HuH-7.5 (cell line): ENCODE data around the gene PLPPR2.
"Not testable (repeated sequence)": the region's sequence is repeated elsewhere in the genome, so short reads cannot be mapped to it uniquely, and the experiment has no call there.

Experiments
- DNase-seq: peaks from one replicate; pipeline ENCODE4 v3.0.0; 2011; ENCODE audit warnings: low spot score

Gene PLPPR2

DNA sequence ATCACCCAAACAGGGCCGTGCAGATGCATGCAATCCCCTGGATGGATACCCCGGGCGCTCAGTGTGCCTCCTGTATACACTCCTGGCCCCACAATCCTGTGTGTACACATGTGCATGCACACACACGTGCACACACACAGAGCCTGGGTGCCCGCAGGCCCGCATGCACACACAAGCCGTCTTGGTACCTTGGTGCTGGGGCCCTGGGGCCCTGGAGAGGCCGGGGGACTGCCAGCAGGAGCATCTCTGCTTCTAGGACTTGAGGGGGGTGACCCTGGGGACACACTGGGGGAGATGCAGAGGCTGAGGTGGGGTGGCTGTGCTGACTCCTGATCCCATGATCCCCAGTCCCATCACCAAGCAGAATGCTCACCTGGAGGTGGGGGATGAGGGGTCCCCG, 44.4 kb downstream of the PLPPR2 start:
- no peak for DNase-seq

DNA sequence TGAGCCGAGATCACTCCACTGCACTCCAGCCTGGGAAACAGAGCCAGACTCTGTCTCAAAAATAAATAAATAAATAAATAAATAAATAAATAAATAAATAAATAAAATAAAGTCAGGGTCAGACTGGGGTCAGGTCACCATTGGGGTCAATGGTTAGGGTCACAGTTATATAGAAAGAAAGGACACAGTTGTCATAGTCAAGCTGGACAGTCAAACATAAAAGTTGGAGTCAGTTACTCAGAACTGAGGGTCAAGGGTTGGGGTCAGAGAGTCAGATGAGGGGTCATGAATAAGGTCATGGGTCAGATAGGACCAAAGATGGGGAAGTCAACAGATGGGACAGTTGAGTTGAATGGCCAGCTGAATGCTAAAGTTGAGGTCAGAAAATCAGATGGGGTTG, 45.6 kb downstream of the PLPPR2 start:
- DNase-seq: no peak

DNA sequence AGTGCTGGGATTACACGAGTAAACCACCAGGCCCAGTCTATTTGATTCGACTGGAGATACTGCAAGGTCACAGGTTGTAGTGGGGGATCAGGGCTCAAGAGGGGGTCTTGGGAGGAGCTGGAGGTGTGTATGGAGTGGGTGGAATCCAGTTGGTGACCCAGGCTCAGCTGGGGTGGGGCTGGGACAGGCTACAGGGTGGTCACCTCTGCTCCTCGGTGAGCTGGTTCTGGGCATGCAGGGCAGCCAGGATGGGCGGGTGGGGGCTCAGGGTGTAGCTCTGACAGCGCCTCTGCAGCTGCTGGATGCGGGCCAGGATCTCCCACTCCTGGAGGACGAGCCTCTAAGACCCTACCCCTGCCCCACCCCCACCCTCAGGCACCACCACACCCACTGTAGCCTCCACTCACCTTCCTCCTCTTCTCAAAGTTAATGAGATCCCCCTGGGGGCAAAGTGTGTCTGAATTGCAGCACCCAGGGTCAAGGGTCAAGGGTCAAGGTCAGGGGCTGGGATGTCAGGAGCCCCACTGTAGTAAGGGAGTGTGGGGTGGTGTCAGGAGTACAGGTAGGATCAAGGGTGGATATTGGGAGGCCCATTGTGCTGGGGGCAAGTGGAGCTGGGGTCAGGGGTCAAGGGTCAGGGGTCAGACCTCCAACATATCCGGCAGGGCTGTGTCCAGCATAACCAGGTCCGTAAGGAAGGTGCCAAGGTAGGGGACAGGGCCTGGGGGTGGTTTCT, 46.7 kb downstream of the PLPPR2 start:
- DNase-seq: no peak

DNA sequence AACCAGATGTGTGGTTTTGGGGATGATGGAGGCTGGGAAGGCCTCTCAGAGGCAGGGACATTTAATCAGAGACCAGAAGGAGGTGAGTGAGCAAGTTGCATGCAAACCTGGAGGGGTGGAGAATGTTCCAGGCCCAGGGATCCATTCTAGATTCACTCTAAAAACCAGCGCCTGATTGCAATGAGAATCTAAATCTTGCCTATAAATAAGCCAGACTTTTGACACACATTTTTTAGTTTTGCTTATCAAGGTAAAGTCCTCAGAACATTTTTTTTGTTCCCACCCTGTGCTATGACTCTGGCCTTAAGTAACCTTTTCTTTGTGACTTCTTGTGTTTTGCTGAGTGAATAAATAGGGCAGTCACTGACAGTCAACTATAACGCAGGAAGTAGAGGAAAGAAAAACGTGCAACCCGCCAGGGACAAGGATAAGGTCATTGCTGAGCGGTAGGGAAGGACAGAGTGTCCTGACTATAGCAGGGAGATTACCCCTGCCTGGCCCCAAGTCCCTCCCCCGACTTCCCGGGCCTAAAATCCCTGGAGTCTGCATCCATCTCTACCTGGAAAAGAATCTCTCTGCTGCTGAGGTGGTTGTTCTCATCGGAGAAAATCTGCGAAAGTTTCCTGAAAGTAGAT, 49.5 kb downstream of the PLPPR2 start:
- no peak for DNase-seq

DNA sequence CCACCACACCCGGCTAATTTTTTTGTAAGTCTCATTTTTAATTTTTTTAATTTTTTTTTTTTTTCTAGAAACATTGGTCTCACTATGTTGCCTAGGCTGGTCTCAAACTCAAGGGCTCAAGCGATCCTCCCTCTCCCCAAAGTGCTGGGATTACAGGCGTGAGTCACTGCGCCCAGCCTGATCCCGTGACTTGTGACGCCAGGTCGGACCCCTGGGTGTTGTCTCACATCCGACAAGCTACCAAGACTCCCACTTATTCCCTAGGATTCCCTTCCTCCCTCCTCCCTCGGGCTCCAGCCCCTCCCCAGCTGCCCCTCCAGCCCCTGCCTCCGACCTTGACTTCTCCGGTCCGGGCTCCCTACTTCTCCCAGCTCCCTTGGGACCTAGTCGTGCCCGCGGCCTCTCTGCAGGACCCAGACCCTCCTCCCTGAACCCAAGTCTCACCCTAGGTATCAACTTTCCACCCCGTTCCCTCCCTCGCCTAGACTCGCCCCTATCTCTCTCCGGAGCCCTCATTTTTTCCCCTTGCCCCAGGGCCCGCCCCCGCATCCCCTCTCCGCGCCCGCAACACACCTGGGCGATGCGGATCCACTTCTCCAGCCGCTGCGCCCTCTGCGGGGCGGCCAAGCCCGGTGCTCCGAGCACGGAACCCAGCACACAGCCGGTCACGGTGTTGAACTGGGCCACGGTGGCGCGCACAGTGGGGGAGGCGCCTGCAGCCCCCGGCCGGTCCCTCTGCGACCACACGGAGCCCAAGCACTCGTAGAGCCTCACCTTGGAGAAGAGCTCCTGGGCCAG, 50.8 kb downstream of the PLPPR2 start:
- DNase-seq: no peak

DNA sequence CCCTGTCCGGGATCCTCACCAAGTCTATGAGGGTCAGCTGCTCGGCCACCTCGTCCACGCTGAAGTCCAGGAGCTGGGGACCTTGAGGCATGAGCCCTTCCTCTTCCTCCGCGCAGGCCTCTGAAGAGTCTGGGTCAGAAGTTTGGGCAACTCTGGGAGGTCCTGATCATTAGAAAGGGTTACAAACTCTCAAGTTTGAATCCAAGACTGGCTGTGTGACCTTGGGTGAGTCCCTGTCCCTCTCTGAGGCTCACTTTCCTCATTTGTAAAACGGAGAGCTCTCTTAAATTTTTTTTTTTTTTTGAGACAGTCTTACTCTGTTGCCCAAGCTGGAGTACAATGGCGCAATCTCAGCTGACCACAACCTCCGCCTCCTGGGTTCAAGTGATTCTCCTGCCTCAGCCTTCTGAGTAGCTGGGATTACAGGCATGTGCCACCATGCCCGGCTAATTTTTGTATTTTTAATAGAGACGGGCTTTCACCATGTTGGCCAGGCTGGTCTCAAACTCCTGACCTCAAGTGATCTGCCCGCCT, 51.5 kb downstream of the PLPPR2 start:
- not testable (repeated sequence) for DNase-seq

DNA sequence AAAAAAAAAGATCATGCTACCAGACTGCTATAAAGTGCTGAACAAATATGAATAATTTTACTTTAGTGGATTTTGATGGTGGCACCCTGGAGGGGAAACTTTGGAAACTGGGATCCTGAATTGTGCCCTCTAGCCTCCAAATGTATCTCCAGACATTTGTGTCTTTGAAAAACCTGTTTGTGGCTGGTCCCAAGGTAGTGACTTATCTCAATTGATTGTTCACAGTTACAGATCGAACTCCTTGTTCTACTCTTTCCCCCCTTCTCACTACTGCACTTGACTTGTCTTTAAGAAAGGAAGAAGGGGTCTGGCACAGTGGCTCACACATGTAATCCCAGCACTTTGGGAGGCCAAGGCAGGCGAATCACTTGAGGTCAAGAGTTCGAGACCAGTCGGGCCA, 53.4 kb downstream of the PLPPR2 start:
- no peak for DNase-seq

DNA sequence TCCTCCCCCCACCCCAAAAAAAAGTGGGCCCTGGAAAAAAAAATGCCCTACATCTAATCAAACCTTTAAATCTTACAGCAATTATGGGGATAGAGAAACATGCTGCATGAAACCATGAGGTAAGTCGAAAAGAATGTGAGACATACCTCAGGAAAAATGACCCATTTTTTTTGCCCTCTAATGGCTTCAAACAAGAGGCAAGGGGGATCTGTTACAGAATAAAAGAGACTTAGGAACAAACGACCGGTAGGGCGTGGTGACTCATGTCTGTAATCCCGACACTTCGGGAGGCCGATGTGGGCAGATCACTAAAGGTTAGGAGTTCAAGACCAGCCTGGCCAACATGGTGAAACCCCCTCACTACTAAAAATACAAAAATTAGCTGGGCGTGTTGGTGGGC, 55.5 kb downstream of the PLPPR2 start:
- no peak for DNase-seq

DNA sequence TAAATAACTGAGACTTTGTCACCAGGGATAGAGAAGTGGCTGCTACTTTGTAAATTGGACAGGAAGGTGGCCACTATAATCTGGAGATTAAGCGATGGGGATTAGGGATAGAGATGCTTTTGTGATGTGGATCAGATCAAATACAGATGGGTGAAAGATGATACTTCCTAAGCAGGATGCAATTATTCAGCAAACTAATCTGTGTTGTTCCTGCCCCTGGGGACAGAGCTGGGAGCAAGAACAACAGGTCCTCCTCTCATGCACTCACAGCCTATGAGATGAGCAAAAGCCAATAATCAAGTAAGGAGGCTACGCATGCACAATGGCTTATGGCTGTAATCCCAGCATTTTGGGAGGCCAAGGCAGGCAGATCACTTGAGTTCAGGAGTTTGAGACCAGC, 59.3 kb downstream of the PLPPR2 start:
- DNase-seq: no peak
